ENCODE results near the gene ME3. TPM values are rescaled to one million over a fixed set of nuclear protein-coding genes. Genes with fewer than 3 reads are reported as not detected.

The ME3 gene
- total and polyA plus RNA-seq, 11 donors: 11.3 to 51.5 (median 31.3) TPM

DNA sequence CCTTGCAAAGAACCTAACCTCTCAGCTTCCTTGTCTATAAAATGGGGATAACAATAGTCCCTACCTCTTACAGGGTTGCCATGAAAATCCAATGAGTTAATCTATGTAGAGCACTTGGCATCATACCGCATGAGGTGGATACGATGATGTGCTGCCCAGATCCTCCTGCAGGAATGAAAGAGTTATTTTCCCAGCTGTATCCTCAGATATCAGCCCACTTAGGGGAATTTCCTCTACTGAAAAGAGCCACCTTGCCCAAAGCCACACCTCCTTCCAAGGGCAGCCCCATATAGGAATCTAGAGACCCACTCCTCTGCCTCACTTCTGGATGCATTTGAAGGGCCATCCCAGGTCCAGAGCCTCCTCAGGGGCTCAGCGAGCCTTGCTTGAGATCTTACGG, 169.3 kb downstream of the ME3 start:
- no peaks in the 10 kb centered on the region for H3K9me3 ChIP-seq
- H3K4me3 ChIP-seq: no peak overlapping the region
- ATAC-seq (no peak), DNase-seq (no peak)
- no peaks in the 10 kb centered on the region for H3K27me3 ChIP-seq
- WGBS, 4 donors: 60 to 79% (median 63%) methylated on average over 4 of the region's 4 CpGs
- intact Hi-C loops (cut with DNase I): no loop called here
- no peak for TF ChIP-seq POLR2A (IDR thresholded peaks at IDR 0.05)
- TF ChIP-seq, protein P1, sequence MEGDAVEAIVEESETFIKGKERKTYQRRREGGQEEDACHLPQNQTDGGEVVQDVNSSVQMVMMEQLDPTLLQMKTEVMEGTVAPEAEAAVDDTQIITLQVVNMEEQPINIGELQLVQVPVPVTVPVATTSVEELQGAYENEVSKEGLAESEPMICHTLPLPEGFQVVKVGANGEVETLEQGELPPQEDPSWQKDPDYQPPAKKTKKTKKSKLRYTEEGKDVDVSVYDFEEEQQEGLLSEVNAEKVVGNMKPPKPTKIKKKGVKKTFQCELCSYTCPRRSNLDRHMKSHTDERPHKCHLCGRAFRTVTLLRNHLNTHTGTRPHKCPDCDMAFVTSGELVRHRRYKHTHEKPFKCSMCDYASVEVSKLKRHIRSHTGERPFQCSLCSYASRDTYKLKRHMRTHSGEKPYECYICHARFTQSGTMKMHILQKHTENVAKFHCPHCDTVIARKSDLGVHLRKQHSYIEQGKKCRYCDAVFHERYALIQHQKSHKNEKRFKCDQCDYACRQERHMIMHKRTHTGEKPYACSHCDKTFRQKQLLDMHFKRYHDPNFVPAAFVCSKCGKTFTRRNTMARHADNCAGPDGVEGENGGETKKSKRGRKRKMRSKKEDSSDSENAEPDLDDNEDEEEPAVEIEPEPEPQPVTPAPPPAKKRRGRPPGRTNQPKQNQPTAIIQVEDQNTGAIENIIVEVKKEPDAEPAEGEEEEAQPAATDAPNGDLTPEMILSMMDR (IDR thresholded peaks at IDR 0.05): no peak
- H3K36me3 ChIP-seq: peaks cover 0 to 7% (median 0%) of the 10 kb centered on the region in 9 donors
- peaks cover 0 to 30% (median 16%) of the 10 kb centered on the region in 12 donors for H3K4me1 ChIP-seq
- H3K27ac ChIP-seq: peak overlapping the region in 6 of 12 donors; percentile 15 to 74 (median 52)

DNA sequence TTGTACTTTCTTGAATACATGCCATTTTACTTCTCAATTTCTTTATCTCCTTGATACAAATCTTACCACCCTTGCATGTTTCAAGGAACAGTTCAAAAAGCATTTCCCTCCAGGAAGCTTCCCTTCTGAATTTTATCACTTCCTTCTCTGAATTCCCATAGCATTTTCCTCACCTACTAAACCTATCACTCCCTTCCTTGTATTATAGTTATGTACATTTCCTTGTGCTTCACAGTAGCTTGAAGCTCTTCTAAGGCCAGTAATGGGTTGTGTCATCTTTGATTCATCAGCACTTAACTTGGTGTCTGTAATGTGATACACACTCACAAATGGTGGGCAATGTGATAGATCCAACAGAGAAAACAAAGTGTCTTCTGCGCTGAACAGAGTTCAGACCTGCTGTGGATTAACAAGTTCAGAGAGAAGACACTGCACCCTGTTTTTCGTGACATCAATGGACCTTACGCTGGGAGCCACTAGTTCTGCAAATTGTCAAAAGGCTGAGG, 170.2 kb downstream of the ME3 start:
- H3K4me1 ChIP-seq: peaks cover 0 to 35% (median 16%) of the 10 kb centered on the region in 12 donors
- H3K27ac ChIP-seq: no peak overlapping the region
- DNase-seq (no peak), ATAC-seq (no peak)
- no peak for TF ChIP-seq POLR2A (IDR thresholded peaks at IDR 0.05)
- TF ChIP-seq, protein P1 (IDR thresholded peaks at IDR 0.05): no peak
- no peaks in the 10 kb centered on the region for H3K27me3 ChIP-seq
- no peaks in the 10 kb centered on the region for H3K9me3 ChIP-seq
- intact Hi-C loops (cut with DNase I): no loop called here
- peaks cover 0 to 7% (median 0%) of the 10 kb centered on the region in 9 donors for H3K36me3 ChIP-seq
- 95 to 99% (median 98%) methylated on average over 3 of the region's 3 CpGs for WGBS, 4 donors
- H3K4me3 ChIP-seq: no peak overlapping the region

DNA sequence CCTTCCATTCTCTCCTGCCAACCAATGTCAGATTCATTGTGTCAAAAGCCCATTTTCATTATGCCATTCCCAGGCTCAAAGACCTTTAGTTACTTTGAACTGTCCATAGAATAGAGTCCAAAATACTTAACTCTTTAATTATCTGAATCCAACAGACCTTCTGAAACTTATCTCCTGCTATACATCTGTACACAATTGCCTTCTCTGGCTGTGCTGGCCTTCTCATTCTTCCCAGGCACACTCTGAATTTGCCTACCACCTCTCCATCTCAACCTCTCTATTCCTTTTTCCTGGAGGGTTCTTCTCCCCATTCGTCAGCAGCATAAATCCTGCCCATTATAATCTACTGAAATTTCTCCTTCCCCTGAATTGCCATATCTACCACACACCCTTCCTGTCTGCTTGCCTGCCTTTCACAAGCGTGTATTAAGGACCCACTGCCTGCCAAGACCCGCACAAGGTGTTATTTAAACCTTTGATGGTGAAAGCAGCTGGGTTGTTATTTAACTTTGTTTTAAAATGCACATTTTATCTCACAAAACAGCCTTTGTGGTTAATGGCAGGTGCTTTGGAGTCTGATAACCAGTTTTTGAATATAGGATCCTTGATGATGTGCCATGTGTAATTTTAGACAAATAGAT, 171.8 kb downstream of the ME3 start:
- Histone ChIP-seq H3K4me1 (peaks cover 0 to 35% (median 16%) of the 10 kb centered on the region in 12 donors), H3K27me3 (no peaks in the 10 kb centered on the region), H3K9me3 (no peaks in the 10 kb centered on the region), H3K27ac (no peak overlapping the region), H3K36me3 (peaks cover 0 to 8% (median 0%) of the 10 kb centered on the region in 9 donors), H3K4me3 (no peak overlapping the region)
- intact Hi-C loops (cut with DNase I): no loop called here
- 59 to 68% (median 61%) methylated on average over 3 of the region's 3 CpGs for whole genome bisulfite sequencing, 4 donors
- TF ChIP-seq, protein P1 (IDR thresholded peaks at IDR 0.05): no peak
- TF ChIP-seq POLR2A (IDR thresholded peaks at IDR 0.05): no peak
- no peak for DNase-seq
- no peak for ATAC-seq

DNA sequence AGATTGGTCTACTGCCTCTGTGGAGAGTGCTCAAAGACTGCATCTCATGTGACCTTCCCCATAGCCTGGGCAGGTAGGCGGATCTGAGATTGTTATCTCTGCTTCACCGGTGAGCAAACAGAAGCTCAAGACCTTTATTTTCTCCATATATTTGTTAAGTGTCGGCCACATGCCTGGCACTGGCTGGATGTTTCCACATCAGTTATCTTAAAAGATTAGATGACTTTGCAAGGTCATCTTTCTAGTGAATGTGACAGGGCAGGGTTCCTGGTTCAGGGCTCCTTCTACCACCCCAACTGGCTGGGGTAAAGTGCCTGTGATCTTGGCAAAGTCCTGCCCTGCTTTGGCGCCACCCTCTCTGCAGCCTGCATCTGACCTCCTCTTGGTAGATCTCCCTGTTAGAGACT, 172.7 kb downstream of the ME3 start:
- no peak overlapping the region for H3K4me3 ChIP-seq
- H3K27me3 ChIP-seq: no peaks in the 10 kb centered on the region
- TF ChIP-seq, protein P1 (IDR thresholded peaks at IDR 0.05): no peak
- no peak for TF ChIP-seq POLR2A (IDR thresholded peaks at IDR 0.05)
- H3K27ac ChIP-seq: no peak overlapping the region
- no peaks in the 10 kb centered on the region for H3K9me3 ChIP-seq
- DNase-seq (no peak), ATAC-seq (peak in 3 of 4 donors; percentile 19 to 70 (median 49))
- intact Hi-C loops (cut with DNase I): no loop called here
- peaks cover 0 to 8% (median 0%) of the 10 kb centered on the region in 9 donors for H3K36me3 ChIP-seq
- WGBS, 4 donors: 62 to 74% (median 69%) methylated on average over 4 of the region's 4 CpGs
- H3K4me1 ChIP-seq: peaks cover 0 to 35% (median 16%) of the 10 kb centered on the region in 12 donors
